ENCODE data around the gene PHC3.

DNA sequence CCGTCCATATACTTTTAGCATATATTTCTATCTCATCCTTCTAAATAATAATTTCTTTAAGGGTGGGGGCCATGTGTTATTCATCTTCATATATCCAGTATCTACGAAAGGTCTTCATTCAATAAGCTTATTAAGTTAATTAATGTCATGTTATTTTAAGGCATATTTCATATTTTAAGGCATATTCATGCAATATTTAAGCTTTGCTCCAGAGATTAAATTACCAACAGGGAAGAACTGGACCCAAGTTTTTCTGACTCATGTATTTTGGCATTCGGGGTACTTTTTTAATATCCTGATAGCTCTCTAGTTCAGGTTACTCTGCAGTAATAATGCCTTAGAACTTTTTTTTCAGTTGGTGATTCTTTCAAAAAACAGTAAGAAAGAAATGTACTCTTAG lies 27.4 kb downstream of the PHC3 start:
- TF ChIP-seq, protein P1, sequence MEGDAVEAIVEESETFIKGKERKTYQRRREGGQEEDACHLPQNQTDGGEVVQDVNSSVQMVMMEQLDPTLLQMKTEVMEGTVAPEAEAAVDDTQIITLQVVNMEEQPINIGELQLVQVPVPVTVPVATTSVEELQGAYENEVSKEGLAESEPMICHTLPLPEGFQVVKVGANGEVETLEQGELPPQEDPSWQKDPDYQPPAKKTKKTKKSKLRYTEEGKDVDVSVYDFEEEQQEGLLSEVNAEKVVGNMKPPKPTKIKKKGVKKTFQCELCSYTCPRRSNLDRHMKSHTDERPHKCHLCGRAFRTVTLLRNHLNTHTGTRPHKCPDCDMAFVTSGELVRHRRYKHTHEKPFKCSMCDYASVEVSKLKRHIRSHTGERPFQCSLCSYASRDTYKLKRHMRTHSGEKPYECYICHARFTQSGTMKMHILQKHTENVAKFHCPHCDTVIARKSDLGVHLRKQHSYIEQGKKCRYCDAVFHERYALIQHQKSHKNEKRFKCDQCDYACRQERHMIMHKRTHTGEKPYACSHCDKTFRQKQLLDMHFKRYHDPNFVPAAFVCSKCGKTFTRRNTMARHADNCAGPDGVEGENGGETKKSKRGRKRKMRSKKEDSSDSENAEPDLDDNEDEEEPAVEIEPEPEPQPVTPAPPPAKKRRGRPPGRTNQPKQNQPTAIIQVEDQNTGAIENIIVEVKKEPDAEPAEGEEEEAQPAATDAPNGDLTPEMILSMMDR (IDR thresholded peaks at IDR 0.05), result no peak
- TF ChIP-seq POLR2AphosphoS5 (IDR thresholded peaks at IDR 0.05), result no peak
